Measurements from ENCODE around the gene CTNNA3.

CTNNA3 gene

GRCh38 chr10:66931340-66931948, 764.6 kb downstream of the CTNNA3 start:
- DNase-seq (ENCODE audit: low spot score): peak; percentile 67

GRCh38 chr10:66929375-66929774, 766.6 kb downstream of the CTNNA3 start:
- no peak for DNase-seq (ENCODE audit: low spot score)

DNA sequence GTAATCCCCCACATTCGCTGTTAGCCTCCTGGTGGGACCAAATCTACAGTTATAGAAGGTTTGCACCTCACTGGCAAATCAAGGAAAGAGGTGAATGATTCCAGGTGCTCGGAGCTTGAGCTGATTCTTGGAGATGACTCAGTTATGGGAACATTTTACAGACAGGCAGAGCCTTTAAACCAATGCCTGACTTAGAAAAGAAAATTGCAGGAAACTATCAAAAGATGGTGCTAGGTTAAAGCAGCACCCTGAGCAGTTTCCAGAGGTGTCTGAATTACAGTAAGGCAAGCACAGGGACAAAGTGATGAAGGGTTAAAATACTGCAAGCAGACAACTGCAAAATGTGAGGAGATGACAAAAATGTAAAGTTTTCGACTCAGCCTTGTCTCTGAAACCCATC, 767.2 kb downstream of the CTNNA3 start:
- no peak for DNase-seq (ENCODE audit: low spot score)

GRCh38 chr10:66927971-66928770, 767.8 kb downstream of the CTNNA3 start:
- no peak for DNase-seq (ENCODE audit: low spot score)

DNA sequence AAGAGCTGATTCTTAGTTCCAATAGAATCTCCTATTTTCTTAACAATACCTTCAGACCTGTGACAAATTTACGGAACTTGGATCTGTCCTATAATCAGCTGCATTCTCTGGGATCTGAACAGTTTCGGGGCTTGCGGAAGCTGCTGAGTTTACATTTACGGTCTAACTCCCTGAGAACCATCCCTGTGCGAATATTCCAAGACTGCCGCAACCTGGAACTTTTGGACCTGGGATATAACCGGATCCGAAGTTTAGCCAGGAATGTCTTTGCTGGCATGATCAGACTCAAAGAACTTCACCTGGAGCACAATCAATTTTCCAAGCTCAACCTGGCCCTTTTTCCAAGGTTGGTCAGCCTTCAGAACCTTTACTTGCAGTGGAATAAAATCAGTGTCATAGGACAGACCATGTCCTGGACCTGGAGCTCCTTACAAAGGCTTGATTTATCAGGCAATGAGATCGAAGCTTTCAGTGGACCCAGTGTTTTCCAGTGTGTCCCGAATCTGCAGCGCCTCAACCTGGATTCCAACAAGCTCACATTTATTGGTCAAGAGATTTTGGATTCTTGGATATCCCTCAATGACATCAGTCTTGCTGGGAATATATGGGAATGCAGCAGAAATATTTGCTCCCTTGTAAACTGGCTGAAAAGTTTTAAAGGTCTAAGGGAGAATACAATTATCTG, 768.6 kb downstream of the CTNNA3 start:
- DNase-seq (ENCODE audit: low spot score): no peak

GRCh38 chr10:66926841-66927240, 769.2 kb downstream of the CTNNA3 start:
- DNase-seq (ENCODE audit: low spot score): no peak

GRCh38 chr10:66925896-66926715, 769.9 kb downstream of the CTNNA3 start, which contains the start of gene LRRTM3:
Gene LRRTM3, plus strand, starts transcription at chr10:66926036.
- DNase-seq (ENCODE audit: low spot score): peak; percentile 82

- DNase-seq (ENCODE audit: low spot score): no peak
These were observed 770.6 kb downstream of the CTNNA3 start for GRCh38 chr10:66925373-66925772.

GRCh38 chr10:66924674-66925345, 771.2 kb downstream of the CTNNA3 start:
- DNase-seq (ENCODE audit: low spot score): no peak

- DNase-seq (ENCODE audit: low spot score): no peak
These were observed 776.7 kb downstream of the CTNNA3 start for GRCh38 chr10:66919248-66919647.

DNA sequence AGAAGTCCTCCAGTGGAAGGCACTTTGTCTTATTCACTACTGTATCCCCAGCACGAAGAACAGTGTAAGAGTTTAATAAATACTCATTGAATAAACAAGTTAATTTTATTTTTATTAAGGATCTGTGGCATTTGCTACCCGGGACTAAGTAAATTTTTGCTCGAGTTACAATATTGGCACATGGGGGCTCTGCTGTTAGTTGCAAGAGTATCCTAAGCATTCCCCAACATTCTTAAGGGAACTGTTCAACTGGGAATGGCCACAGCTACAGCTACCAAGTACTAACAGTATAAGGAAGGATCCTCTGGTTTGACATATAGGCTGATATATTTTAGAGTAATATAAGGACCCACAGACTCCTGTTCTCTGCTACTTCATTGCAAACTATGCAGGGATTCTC, 778.9 kb downstream of the CTNNA3 start:
- DNase-seq (ENCODE audit: low spot score): no peak

DNA sequence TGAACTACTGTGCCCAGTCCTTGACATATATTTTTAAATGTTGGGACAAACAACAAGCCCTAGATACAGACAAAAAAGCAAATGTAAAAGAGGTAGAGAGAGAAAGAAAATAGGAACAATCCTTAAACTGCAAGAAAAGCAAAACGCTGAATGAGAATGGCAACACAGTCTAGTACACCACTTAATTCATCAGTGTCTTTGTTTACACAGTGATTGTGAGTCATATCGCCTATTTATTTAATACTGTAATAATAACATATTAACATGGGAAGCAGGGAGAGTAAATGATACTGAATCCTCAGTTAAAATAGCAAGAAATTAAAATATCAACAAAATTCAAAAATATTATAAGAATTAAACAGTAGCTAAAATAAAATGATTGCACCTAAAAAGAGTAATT, 780.0 kb downstream of the CTNNA3 start:
- no peak for DNase-seq (ENCODE audit: low spot score)

DNA sequence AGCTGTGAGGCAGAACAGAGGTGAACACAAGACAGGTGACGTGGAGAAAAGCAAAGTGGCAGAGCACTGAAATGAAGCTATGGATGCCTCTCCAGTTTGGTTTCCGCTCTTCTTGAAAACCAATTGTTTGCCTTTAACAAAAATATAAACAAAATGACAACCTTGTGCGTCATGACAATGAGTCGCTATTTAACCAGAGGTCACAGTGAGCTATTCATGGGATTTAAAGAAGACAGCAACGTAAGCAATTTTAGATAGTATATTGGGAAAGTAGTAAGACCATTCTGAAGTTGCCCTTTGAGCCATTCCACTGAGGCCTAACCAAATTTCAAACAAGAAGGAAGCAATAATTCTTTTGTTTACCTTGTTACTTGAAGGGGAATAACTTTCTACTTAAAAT, 785.3 kb downstream of the CTNNA3 start:
- no peak for DNase-seq (ENCODE audit: low spot score)

DNA sequence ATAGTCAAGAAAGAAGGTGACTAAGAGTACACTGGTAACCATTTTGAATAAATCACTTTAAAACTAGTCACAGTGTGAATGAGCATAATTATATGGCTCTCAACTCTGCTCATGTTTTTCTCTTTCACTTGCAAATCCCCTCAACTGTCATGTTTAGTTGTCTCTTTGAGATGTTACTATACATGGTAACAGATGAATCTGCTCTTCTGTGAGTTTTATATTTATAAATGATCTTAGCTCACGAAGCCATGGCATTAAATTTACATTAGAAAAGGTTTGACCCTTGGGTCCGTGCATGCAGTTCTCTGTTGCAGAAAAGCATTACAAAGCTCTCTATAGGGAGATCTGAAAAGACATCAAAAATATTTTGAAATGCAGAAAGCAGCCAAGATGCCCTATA, 803.1 kb downstream of the CTNNA3 start:
- DNase-seq (ENCODE audit: low spot score): no peak

DNA sequence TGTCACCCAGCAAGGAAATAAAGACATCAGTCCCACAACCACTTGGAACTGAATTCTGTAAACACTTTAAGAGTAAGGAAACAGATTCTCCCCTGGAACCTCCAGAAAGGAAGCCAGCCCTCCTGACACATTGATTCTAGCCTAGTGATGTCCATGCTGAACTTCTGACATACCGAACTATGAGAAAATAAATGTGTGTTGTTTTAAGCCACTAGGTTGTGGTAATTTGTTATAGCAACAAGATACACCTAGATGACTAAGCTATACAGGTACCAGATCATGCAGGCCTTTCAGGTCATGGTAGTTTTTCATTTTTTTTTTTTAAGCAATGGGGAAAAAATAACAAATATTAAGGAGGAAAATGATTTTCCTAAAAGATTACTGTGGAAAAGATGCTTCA, 807.8 kb downstream of the CTNNA3 start:
- no peak for DNase-seq (ENCODE audit: low spot score)

DNA sequence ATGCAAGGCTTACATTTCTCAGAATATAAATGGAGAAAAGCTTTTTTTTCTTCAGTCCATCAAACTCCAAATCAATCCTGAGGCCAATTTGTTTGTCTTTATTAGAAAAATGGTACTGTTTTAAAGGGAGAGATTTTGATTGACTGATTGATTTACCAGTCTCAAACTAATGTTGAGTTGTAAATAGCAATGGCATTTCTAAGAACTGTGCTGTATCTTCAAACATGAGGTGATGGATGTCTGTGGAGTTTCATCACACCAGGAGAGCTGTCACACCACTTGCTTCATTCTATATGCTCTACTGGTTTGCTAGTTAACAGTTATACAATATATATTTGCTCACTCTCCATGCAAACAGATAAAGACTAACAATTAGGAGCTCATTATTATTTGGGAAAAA, 809.1 kb downstream of the CTNNA3 start:
- DNase-seq (ENCODE audit: low spot score): no peak

DNA sequence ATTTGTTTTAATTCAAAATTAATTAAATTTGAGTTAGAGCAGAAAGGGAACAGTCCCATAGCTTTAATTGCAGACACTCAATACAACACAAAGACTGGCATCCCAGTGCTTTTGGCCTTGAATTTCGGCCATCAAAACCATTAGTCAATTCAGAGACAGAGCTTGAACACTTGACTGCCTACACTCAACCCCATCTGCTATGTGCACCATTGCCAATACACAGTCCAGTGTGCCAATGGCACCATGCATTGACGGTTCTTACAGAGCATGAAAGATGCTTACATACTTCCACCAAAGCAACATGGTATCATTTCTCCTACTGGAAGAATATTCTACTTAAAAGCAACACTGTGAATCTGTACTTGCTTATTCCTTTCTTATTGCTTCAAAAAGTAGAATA, 813.7 kb downstream of the CTNNA3 start:
- no peak for DNase-seq (ENCODE audit: low spot score)

- no peak for DNase-seq (ENCODE audit: low spot score)
These were observed 814.2 kb downstream of the CTNNA3 start for GRCh38 chr10:66881814-66882213.

- DNase-seq (ENCODE audit: low spot score): no peak
These were observed 815.2 kb downstream of the CTNNA3 start for GRCh38 chr10:66880826-66881225.

DNA sequence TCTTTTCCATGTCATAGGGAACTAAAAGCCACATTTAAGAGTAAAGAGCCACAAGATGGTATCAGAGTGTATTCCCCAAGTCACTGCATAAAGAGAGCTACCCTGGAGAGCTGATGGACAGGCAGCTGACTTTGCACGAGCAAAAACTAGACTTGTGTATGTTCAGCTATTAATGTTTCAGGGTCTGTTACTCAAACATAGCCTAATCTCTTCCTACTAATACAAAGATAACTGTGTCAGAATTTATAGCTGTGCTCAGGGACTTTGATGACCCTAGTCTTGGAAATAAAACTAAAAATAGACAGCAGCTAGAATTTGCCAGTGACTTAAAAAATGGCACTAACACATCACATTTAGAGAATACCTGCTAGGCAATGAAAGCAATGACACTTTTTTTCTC, 815.7 kb downstream of the CTNNA3 start:
- no peak for DNase-seq (ENCODE audit: low spot score)

DNA sequence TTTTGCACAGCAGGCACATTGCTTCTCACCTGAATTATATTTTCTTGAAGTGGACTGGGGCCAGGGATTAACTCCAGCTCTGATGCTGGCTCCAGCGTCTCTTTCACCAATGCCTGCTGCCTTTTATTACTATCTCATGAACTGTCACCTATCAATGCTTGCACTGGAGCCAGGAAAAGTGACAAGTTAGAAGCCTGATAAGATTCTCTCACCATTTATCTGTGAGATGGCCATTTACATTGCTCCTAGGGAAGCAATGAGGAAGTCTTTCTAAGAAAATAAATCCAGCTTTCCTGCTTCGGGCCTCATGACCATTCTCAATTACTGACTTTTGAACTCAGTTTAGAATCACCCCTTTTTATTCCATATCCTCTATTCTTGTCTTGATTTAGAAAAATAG, 818.6 kb downstream of the CTNNA3 start:
- DNase-seq (ENCODE audit: low spot score): no peak

- DNase-seq (ENCODE audit: low spot score): no peak
These were observed 826.4 kb downstream of the CTNNA3 start for GRCh38 chr10:66869635-66870034.

Measured in NAMALWA (cell line).